Uterus (tissue), 4 donors: ENCODE measurements around the gene CCDC149. TPM values are rescaled to one million over a fixed set of nuclear protein-coding genes. Genes with fewer than 3 reads are reported as not detected.
A peak's percentile ranks its signal among the peaks of the same experiment; 100 is the strongest.

Experiments used
- DNase-seq, 2 donors: peaks; one replicate each; pipeline ENCODE4 v3.0.0-alpha.2; 2019 to 2020
- H3K27ac ChIP-seq, 2 donors: fragments of 200-600 bp; sonication (generic); 1 replicate in 1 of 2; 2 replicates in 1 of 2; pipeline ENCODE4 v1.5.1; 2016 to 2018
- H3K27me3 ChIP-seq, 2 donors: fragments of 200-600 bp; sonication (generic); one replicate each; pipeline ENCODE4 v1.5.1; 2018 to 2019; ENCODE audit warnings: control low read depth in 1 of 2
- H3K36me3 ChIP-seq, 2 donors: fragments of 200-600 bp; sonication (generic); one replicate each; pipeline ENCODE4 v1.5.1; 2019; ENCODE audit warnings: control low read depth in 1 of 2
- H3K4me1 ChIP-seq, 2 donors: fragments of 200-600 bp; sonication (generic); one replicate each; pipeline ENCODE4 v1.5.1; 2018 to 2019; ENCODE audit warnings: control low read depth in 1 of 2
- H3K4me3 ChIP-seq, 2 donors: fragments of 200-600 bp; sonication (generic); 1 replicate in 1 of 2; 2 replicates in 1 of 2; pipeline ENCODE4 v1.5.1; 2018 to 2019; ENCODE audit warnings: mild to moderate bottlenecking in 1 of 2
- H3K9me3 ChIP-seq, 2 donors: fragments of 200-600 bp; sonication (generic); one replicate each; pipeline ENCODE4 v1.5.1; 2019; ENCODE audit warnings: control low read depth in 1 of 2
- CTCF ChIP-seq, 4 experiments: fragments of 200-600 bp in 2 of 4; fragments of 450-650 bp in 2 of 4; sonication (generic) in 2 of 4; IDR thresholded peaks; one replicate each; pipeline ENCODE4 v1.5.1; 2016 to 2019; ENCODE audit warnings: antibody characterized with exemption in 4 of 4, mild to moderate bottlenecking in 2 of 4, moderate library complexity in 1 of 4
- POLR2A ChIP-seq, 2 donors: fragments of 450-650 bp; IDR thresholded peaks; one replicate each; pipeline ENCODE4 v1.6.1; 2016; ENCODE audit warnings: antibody characterized with exemption in 2 of 2, mild to moderate bottlenecking in 1 of 2, moderate library complexity in 1 of 2
- intact Hi-C: fragments of 100-400 bp; cut with DNase I; formaldehyde crosslinking; loops from one replicate; pipeline ENCODE4 v1.15.1; 2023; ENCODE audit warnings: low total_unique reads
- total RNA-seq, 4 donors: library from RNA; depleted of rRNA in 3 of 4; stranded (reverse); fragments of >200 nt in 3 of 4; gene quantifications; one replicate each; pipeline versions ENCODE4 v1.1.0 to v1.2.4, GENCODE V29; 2014 to 2023
- donor health status: DM: yes; HTN: yes; CAD: no.

The CCDC149 gene
- 100 to 1,000 TPM in 2 of 4 donors, 10 to 100 TPM in 2; 18.7 to 462 (median 69.3) TPM for total RNA-seq

- peak; percentile 68 for DNase-seq
- peaks cover 0 to 5% of the 10 kb centered on the region in 2 donors for H3K4me1 ChIP-seq
- H3K9me3 ChIP-seq: no peaks in the 10 kb centered on the region
- TF ChIP-seq POLR2A (IDR thresholded peaks at IDR 0.05) (peak; percentile 37 to 68), CTCF (IDR thresholded peaks at IDR 0.05) (peak in 3 of 4 experiments; percentile 1 to 18 (median 8))
- H3K27me3 ChIP-seq: no peaks in the 10 kb centered on the region
- peak within 1 kb of the TSS; percentile 66 to 77 for H3K4me3 ChIP-seq
- intact Hi-C loops: no loop called here
- peak within 1 kb of the TSS; percentile 82 to 92 for H3K27ac ChIP-seq
- H3K36me3 ChIP-seq: no peaks in the 10 kb centered on the region
Observed at GRCh38 chr4:24912252-24913118, at the start of gene CCDC149. Gene CCDC149, minus strand, starts transcription at chr4:24913042. Its CDS starts 178 bp downstream, at chr4:24912864.

- no peak for DNase-seq
- TF ChIP-seq POLR2A (IDR thresholded peaks at IDR 0.05) (no peak), CTCF (IDR thresholded peaks at IDR 0.05) (no peak)
- H3K4me1 ChIP-seq: no peaks in the 10 kb centered on the region
- H3K27me3 ChIP-seq: no peaks in the 10 kb centered on the region
- no peaks in the 10 kb centered on the region for H3K9me3 ChIP-seq
- no peaks in the 10 kb centered on the region for H3K36me3 ChIP-seq
- H3K27ac ChIP-seq: no peak overlapping the region
- H3K4me3 ChIP-seq: no peak overlapping the region
- intact Hi-C loops: no loop called here
Observed at GRCh38 chr4:24957886-24958285, 45.0 kb upstream of the CCDC149 start.

GRCh38 chr4:24956763-24957162, 43.9 kb upstream of the CCDC149 start:
- DNase-seq: no peak
- no peak overlapping the region for H3K4me3 ChIP-seq

GRCh38 chr4:24956091-24956490, 43.2 kb upstream of the CCDC149 start:
- H3K9me3 ChIP-seq: no peaks in the 10 kb centered on the region
- no peak overlapping the region for H3K4me3 ChIP-seq
- intact Hi-C loops: no loop called here
- no peak for DNase-seq
- no peak for TF ChIP-seq POLR2A (IDR thresholded peaks at IDR 0.05)
- no peak for TF ChIP-seq CTCF (IDR thresholded peaks at IDR 0.05)
- H3K4me1 ChIP-seq: no peaks in the 10 kb centered on the region
- H3K27ac ChIP-seq: no peak overlapping the region
- no peaks in the 10 kb centered on the region for H3K27me3 ChIP-seq
- H3K36me3 ChIP-seq: no peaks in the 10 kb centered on the region

More at GRCh38 chr4:24956763-24957162, 43.9 kb upstream of the CCDC149 start:
- TF ChIP-seq CTCF (IDR thresholded peaks at IDR 0.05) (no peak), POLR2A (IDR thresholded peaks at IDR 0.05) (no peak)
- no peaks in the 10 kb centered on the region for H3K36me3 ChIP-seq
- H3K27ac ChIP-seq: no peak overlapping the region
- no peaks in the 10 kb centered on the region for H3K27me3 ChIP-seq
- intact Hi-C loops: no loop called here
- no peaks in the 10 kb centered on the region for H3K9me3 ChIP-seq
- H3K4me1 ChIP-seq: no peaks in the 10 kb centered on the region

GRCh38 chr4:24952667-24953066, 39.8 kb upstream of the CCDC149 start:
- H3K4me1 ChIP-seq: no peaks in the 10 kb centered on the region
- H3K9me3 ChIP-seq: no peaks in the 10 kb centered on the region
- no peak for DNase-seq
- H3K36me3 ChIP-seq: no peaks in the 10 kb centered on the region
- no peak overlapping the region for H3K4me3 ChIP-seq
- H3K27ac ChIP-seq: no peak overlapping the region
- intact Hi-C loops: no loop called here
- TF ChIP-seq POLR2A (IDR thresholded peaks at IDR 0.05) (no peak), CTCF (IDR thresholded peaks at IDR 0.05) (no peak)
- no peaks in the 10 kb centered on the region for H3K27me3 ChIP-seq
